ENCODE data around the gene NLRP1. TPM values are rescaled to one million over a fixed set of nuclear protein-coding genes. Genes with fewer than 3 reads are reported as not detected.

The NLRP1 gene
- total and polyA plus RNA-seq, 2 experiments from 2014 or later, result 42.9 to 64.8 TPM

GRCh38 chr17:5464717-5465507 lies 119.4 kb downstream of the NLRP1 start:
- no peak overlapping the region for H3K27ac ChIP-seq
- H3K4me1 ChIP-seq (ENCODE audit: insufficient read depth), result peaks cover 9% of the 10 kb centered on the region
- peaks cover 64% of the 10 kb centered on the region for H3K79me2 ChIP-seq
- DNase-seq (ENCODE audit: low spot score), result no peak
- no peaks in the 10 kb centered on the region for H3K27me3 ChIP-seq
- TF ChIP-seq, protein P1, sequence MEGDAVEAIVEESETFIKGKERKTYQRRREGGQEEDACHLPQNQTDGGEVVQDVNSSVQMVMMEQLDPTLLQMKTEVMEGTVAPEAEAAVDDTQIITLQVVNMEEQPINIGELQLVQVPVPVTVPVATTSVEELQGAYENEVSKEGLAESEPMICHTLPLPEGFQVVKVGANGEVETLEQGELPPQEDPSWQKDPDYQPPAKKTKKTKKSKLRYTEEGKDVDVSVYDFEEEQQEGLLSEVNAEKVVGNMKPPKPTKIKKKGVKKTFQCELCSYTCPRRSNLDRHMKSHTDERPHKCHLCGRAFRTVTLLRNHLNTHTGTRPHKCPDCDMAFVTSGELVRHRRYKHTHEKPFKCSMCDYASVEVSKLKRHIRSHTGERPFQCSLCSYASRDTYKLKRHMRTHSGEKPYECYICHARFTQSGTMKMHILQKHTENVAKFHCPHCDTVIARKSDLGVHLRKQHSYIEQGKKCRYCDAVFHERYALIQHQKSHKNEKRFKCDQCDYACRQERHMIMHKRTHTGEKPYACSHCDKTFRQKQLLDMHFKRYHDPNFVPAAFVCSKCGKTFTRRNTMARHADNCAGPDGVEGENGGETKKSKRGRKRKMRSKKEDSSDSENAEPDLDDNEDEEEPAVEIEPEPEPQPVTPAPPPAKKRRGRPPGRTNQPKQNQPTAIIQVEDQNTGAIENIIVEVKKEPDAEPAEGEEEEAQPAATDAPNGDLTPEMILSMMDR (IDR thresholded peaks at IDR 0.05; ENCODE audit: poor library complexity), result no peak
- TF ChIP-seq EZH2 (IDR thresholded peaks at IDR 0.05; ENCODE audit: borderline replicate concordance) (no peak), EZH2phosphoT487 (IDR thresholded peaks at IDR 0.05; ENCODE audit: low read depth, severe bottlenecking, unreplicated experiment) (no peak)
- no peaks in the 10 kb centered on the region for H3K36me3 ChIP-seq (replicated peaks; ENCODE audit: insufficient read depth, low read depth)
- WGBS (ENCODE audit: low lambda C conversion rate, missing lambda C conversion rate), result 87% methylated on average over 10 of the region's 10 CpGs
- H2AFZ ChIP-seq, result no peak overlapping the region
- no peaks in the 10 kb centered on the region for H3K9me3 ChIP-seq (ENCODE audit: low read depth)
- no peak overlapping the region for H3K4me3 ChIP-seq
- no peaks in the 10 kb centered on the region for H3K9me2 ChIP-seq (replicated peaks; ENCODE audit: insufficient read depth)
- H3K4me2 ChIP-seq, result no peak overlapping the region
- H4K20me1 ChIP-seq (ENCODE audit: insufficient read depth, poor library complexity, severe bottlenecking), result no peaks in the 10 kb centered on the region

Other genes with a start within 250 kb of the NLRP1 start
- gene NUP88, start 164.8 kb downstream of the NLRP1 start, total RNA-seq, result 56.6 and 65.2 TPM in 2 replicates
- 38.0 and 50.8 TPM in 2 replicates for gene NUP88, start 164.8 kb downstream of the NLRP1 start, polyA plus RNA-seq
- 57.4 and 57.6 TPM in 2 replicates for gene RPAIN, start 164.3 kb downstream of the NLRP1 start, total RNA-seq
- 51.6 and 60.7 TPM in 2 replicates for gene RPAIN, start 164.3 kb downstream of the NLRP1 start, polyA plus RNA-seq
- gene C1QBP, start 145.4 kb downstream of the NLRP1 start, total RNA-seq, result 145 and 149 TPM in 2 replicates
- 176 and 185 TPM in 2 replicates for gene C1QBP, start 145.4 kb downstream of the NLRP1 start, polyA plus RNA-seq
- 7.8 and 9.6 TPM in 2 replicates for gene DHX33, start 115.5 kb downstream of the NLRP1 start, total RNA-seq
- 2.2 and 2.3 TPM in 2 replicates for gene DHX33, start 115.5 kb downstream of the NLRP1 start, polyA plus RNA-seq
- gene DERL2, start 98.3 kb downstream of the NLRP1 start, total RNA-seq, result 54.3 TPM in 2 replicates
- 134 and 136 TPM in 2 replicates for gene DERL2, start 98.3 kb downstream of the NLRP1 start, polyA plus RNA-seq
- 25.7 and 33.0 TPM in 2 replicates for gene MIS12, start 97.9 kb downstream of the NLRP1 start, total RNA-seq
- 19.6 and 20.8 TPM in 2 replicates for gene MIS12, start 97.9 kb downstream of the NLRP1 start, polyA plus RNA-seq